CD14-positive monocyte (primary cell): ENCODE data around the gene CLEC19A. TPM values are rescaled to one million over a fixed set of nuclear protein-coding genes. Genes with fewer than 3 reads are reported as not detected.
A peak's percentile ranks its signal among the peaks of the same experiment; 100 is the strongest.

Source experiments
- DNase-seq, 3 donors: peaks; one replicate each; pipeline ENCODE4 v3.0.0-alpha.2; 2011 to 2022
- H2AFZ ChIP-seq: 2 replicates; pipeline ENCODE4 v1.6.0; 2012; ENCODE audit warnings: mild to moderate bottlenecking, low read depth, low read length, inconsistent platforms; ENCODE audit not compliant: insufficient read depth, poor library complexity, severe bottlenecking
- H3K27ac ChIP-seq, 2 donors: 1 replicate in 1 of 2; 2 replicates in 1 of 2; pipeline ENCODE4 v1.5.1; 2012 to 2013; ENCODE audit warnings: low read length in 2 of 2, control low read depth in 1 of 2, inconsistent platforms in 1 of 2, low read depth in 1 of 2, mild to moderate bottlenecking in 1 of 2
- H3K27me3 ChIP-seq, 2 donors: one replicate each; pipeline versions ENCODE4 v1.6.0 to v1.6.1; 2011 to 2013; ENCODE audit warnings: low read length in 2 of 2; ENCODE audit not compliant: control insufficient read depth in 2 of 2, insufficient read depth in 2 of 2
- H3K36me3 ChIP-seq, 2 donors: replicated peaks in 1 of 2; 1 replicate in 1 of 2; 2 replicates in 1 of 2; pipeline versions ENCODE4 v1.5.1 to v1.6.1; 2012 to 2013; ENCODE audit warnings: low read length in 2 of 2, control low read depth in 1 of 2, inconsistent platforms in 1 of 2, mild to moderate bottlenecking in 1 of 2; ENCODE audit not compliant: insufficient read depth in 2 of 2, control insufficient read depth in 1 of 2
- H3K4me1 ChIP-seq, 2 donors: 1 replicate in 1 of 2; 2 replicates in 1 of 2; pipeline versions ENCODE4 v1.5.1 to v1.6.1; 2012 to 2013; ENCODE audit warnings: low read length in 2 of 2, control low read depth in 1 of 2, inconsistent platforms in 1 of 2, mild to moderate bottlenecking in 1 of 2, moderate library complexity in 1 of 2; ENCODE audit not compliant: insufficient read depth in 2 of 2, control insufficient read depth in 1 of 2
- H3K4me2 ChIP-seq: replicated peaks from 2 replicates; pipeline ENCODE3; 2012; ENCODE audit warnings: low read length, moderate library complexity, mild to moderate bottlenecking; ENCODE audit not compliant: poor library complexity, severe bottlenecking; ENCODE audit errors: extremely low read depth
- H3K4me3 ChIP-seq, 3 experiments: fragments of 200-600 bp in 1 of 3; sonication (generic) in 1 of 3; replicated peaks in 1 of 3; 1 replicate in 2 of 3; 2 replicates in 1 of 3; pipeline ENCODE4 v1.5.1; 2011 to 2013; ENCODE audit warnings: low read length in 3 of 3, mild to moderate bottlenecking in 3 of 3, control low read depth in 2 of 3, low read depth in 2 of 3, inconsistent platforms in 1 of 3, moderate library complexity in 1 of 3
- H3K79me2 ChIP-seq: 2 replicates; pipeline ENCODE4 v1.6.0; 2012; ENCODE audit warnings: mild to moderate bottlenecking, control low read depth, inconsistent platforms, low read length, moderate library complexity; ENCODE audit not compliant: insufficient read depth
- H3K9ac ChIP-seq: 2 replicates; pipeline ENCODE4 v1.6.0; 2017; ENCODE audit warnings: low read length, mild to moderate bottlenecking; ENCODE audit not compliant: insufficient read depth, poor library complexity, severe bottlenecking
- H3K9me3 ChIP-seq, 2 donors: replicated peaks in 1 of 2; 1 replicate in 1 of 2; 2 replicates in 1 of 2; pipeline versions ENCODE4 v1.5.1 to v1.6.1; 2012 to 2013; ENCODE audit warnings: low read length in 2 of 2, control low read depth in 1 of 2; ENCODE audit not compliant: control insufficient read depth in 1 of 2, insufficient read depth in 1 of 2
- H4K20me1 ChIP-seq: 2 replicates; pipeline ENCODE4 v1.6.0; 2012; ENCODE audit warnings: mild to moderate bottlenecking, low read length, control low read depth, moderate library complexity; ENCODE audit not compliant: insufficient read depth
- H3K27ac Mint-ChIP-seq, 7 donors: one replicate each; pipeline ENCODE4 v1.8.0; 2020; ENCODE audit warnings: mild to moderate bottlenecking in 7 of 7, mixed read lengths in 7 of 7, moderate library complexity in 6 of 7, inconsistent platforms in 2 of 7
- H3K27me3 Mint-ChIP-seq, 3 donors: one replicate each; pipeline ENCODE4 v1.8.0; 2021 to 2022; ENCODE audit warnings: low read depth in 3 of 3, mild to moderate bottlenecking in 3 of 3, mixed read lengths in 3 of 3, moderate library complexity in 3 of 3, inconsistent platforms in 1 of 3
- H3K36me3 Mint-ChIP-seq, 2 donors: one replicate each; pipeline ENCODE4 v1.8.0; 2020; ENCODE audit warnings: mixed read lengths in 2 of 2, inconsistent platforms in 1 of 2, mild to moderate bottlenecking in 1 of 2
- H3K4me1 Mint-ChIP-seq: one replicate; pipeline ENCODE4 v1.8.0; 2020; ENCODE audit warnings: mild to moderate bottlenecking, mixed read lengths
- H3K4me3 Mint-ChIP-seq, 2 donors: one replicate each; pipeline ENCODE4 v1.8.0; 2020; ENCODE audit warnings: mild to moderate bottlenecking in 2 of 2, mixed read lengths in 2 of 2, moderate library complexity in 1 of 2
- H3K9me3 Mint-ChIP-seq, 7 donors: one replicate each; pipeline ENCODE4 v1.8.0; 2020 to 2022; ENCODE audit warnings: mixed read lengths in 7 of 7, mild to moderate bottlenecking in 6 of 7, moderate library complexity in 6 of 7, inconsistent platforms in 2 of 7
- WGBS: methylation state at CpG from one replicate; pipeline ENCODE4 v1.1.5; 2013; ENCODE audit warnings: missing lambda C conversion rate; ENCODE audit not compliant: insufficient coverage; 5-methylcytosine and 5-hydroxymethylcytosine counted together
- intact Hi-C, 2 donors: fragments of 100-400 bp; cut with micrococcal nuclease; formaldehyde crosslinking; loops; one replicate each; pipeline versions ENCODE4 v1.15.0 to v1.15.1; 2023
- polyA plus RNA-seq, 3 donors: library from polyadenylated mRNA; depleted of rRNA in 1 of 3; unstranded in 2 of 3; stranded (reverse) in 1 of 3; fragments of 300-500 nt in 2 of 3; fragments of >200 nt in 1 of 3; fragmentation: Illumina TruSeq in 2 of 3; gene quantifications; 1 replicate in 2 of 3; 2 replicates in 1 of 3; pipeline ENCODE4 v1.2.3, GENCODE V29; 2012 to 2021
- TF ChIP-seq, protein P1 (sequence below): fragments of 200-600 bp; IDR thresholded peaks from one replicate; pipeline ENCODE4 v1.8.0; 2022; ENCODE audit warnings: antibody characterized with exemption, mild to moderate bottlenecking

CLEC19A gene
- polyA plus RNA-seq, 3 donors, result not detected

DNA sequence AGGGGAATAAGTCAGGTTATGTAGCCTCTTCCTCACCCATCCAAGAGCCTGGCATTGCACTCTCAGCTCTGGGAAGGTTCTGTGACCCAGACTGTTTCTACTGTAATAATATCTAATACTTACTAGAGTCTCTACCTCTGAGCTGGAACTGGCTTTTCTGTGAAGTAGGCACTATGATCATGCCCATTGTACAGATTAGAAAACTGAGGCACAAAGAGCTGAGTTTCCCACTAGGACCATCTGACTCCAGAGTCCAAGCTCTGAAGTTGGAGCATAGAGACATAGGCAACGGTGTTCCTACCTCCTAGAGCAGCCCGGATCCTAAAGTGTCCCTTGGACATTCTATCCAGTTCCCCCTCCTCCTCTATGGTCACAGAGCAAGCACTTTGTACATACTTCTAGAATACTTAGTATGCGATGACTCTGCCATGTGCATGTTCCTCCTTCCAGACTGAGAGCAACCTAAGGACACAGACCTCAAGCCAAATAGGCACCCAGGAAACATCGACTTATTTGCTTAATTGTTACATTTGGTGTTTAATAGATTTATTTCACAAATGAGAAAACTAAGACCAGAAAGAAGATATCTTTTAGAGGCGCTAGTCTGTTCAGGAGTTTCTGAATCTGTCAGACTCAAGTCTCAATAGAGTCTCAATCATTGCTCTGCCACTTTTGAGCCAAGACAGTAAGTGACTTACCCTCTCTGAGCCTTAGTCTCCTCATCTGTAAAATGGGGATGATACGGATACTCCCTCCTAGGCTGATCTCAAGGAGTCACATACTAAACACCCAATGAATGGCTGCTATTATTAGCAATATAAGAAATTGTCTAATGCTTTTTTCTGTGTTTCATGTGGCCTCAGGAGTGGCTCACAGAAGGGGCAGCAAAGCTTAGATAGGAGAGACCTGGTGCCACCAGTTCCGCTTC lies 3.6 kb downstream of the CLEC19A start:
- H3K9ac ChIP-seq, result no peak overlapping the region
- Mint-ChIP-seq H3K27me3 (peaks cover 3 to 14% (median 12%) of the 10 kb centered on the region in 3 donors), H3K27ac (no peak overlapping the region), H3K36me3 (no peaks in the 10 kb centered on the region), H3K4me3 (no peak overlapping the region), H3K9me3 (no peaks in the 10 kb centered on the region), H3K4me1 (peaks cover 18% of the 10 kb centered on the region)
- H3K27ac ChIP-seq, result no peak overlapping the region
- H3K9me3 ChIP-seq, result no peaks in the 10 kb centered on the region
- H3K36me3 ChIP-seq, result no peaks in the 10 kb centered on the region
- 86% methylated on average over 4 of the region's 7 CpGs for WGBS
- no peak for DNase-seq
- TF ChIP-seq, protein P1, sequence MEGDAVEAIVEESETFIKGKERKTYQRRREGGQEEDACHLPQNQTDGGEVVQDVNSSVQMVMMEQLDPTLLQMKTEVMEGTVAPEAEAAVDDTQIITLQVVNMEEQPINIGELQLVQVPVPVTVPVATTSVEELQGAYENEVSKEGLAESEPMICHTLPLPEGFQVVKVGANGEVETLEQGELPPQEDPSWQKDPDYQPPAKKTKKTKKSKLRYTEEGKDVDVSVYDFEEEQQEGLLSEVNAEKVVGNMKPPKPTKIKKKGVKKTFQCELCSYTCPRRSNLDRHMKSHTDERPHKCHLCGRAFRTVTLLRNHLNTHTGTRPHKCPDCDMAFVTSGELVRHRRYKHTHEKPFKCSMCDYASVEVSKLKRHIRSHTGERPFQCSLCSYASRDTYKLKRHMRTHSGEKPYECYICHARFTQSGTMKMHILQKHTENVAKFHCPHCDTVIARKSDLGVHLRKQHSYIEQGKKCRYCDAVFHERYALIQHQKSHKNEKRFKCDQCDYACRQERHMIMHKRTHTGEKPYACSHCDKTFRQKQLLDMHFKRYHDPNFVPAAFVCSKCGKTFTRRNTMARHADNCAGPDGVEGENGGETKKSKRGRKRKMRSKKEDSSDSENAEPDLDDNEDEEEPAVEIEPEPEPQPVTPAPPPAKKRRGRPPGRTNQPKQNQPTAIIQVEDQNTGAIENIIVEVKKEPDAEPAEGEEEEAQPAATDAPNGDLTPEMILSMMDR, result no peak
- no peak overlapping the region for H2AFZ ChIP-seq
- H4K20me1 ChIP-seq, result no peaks in the 10 kb centered on the region
- no peak overlapping the region for H3K4me2 ChIP-seq
- intact Hi-C loops, result no loop called here
- no peaks in the 10 kb centered on the region for H3K79me2 ChIP-seq
- no peak overlapping the region for H3K4me3 ChIP-seq
- H3K4me1 ChIP-seq, result peaks cover 9 to 12% of the 10 kb centered on the region in 2 donors
- H3K27me3 ChIP-seq, result peaks cover 2 to 4% of the 10 kb centered on the region in 2 donors

DNA sequence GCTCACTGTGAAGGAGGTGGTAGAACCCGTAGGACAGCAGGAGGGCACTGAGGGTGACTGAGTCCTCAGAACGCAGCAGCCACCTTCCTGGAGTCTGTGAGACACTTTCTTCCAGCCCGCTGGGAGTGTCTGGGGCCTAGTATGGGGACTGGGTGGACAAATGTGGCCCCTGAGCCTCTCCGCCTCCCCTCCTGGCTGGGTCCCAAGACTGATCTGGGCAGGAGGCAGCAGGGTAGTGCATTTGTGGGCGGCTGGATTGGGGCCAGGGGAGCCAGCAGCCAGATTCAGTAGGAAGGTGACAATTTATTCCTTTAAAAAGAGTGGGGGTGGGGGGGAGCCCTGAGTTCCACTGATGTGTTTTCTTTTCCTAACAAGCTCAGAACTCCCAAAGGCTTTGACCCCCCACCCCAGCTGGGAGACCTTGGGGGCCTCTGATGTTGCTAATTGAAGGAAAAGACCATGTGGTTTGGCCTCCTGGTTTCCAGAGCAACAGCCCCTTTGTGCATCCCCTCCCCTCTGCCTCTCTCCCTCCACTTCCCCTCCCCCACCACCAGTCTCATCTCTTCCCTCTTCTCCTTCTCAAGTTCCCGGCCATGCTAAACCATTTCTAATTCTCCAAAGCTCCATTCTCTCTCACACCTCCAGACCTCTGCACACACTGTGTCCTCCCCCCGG lies 4.4 kb downstream of the CLEC19A start:
- Histone ChIP-seq H3K79me2 (no peaks in the 10 kb centered on the region), H2AFZ (no peak overlapping the region), H3K27me3 (peaks cover 2 to 4% of the 10 kb centered on the region in 2 donors), H3K27ac (no peak overlapping the region), H3K36me3 (no peaks in the 10 kb centered on the region), H3K9me3 (no peaks in the 10 kb centered on the region), H4K20me1 (no peaks in the 10 kb centered on the region), H3K4me3 (no peak overlapping the region), H3K4me1 (peaks cover 17 to 20% of the 10 kb centered on the region in 2 donors), H3K9ac (no peak overlapping the region), H3K4me2 (no peak overlapping the region)
- 61% methylated on average over 6 of the region's 7 CpGs for WGBS
- Mint-ChIP-seq H3K9me3 (no peaks in the 10 kb centered on the region), H3K4me3 (peak overlapping the region in 1 of 2 donors; percentile 4), H3K27me3 (peaks cover 3 to 11% (median 10%) of the 10 kb centered on the region in 3 donors), H3K36me3 (no peaks in the 10 kb centered on the region), H3K4me1 (peaks cover 26% of the 10 kb centered on the region), H3K27ac (peak overlapping the region in 1 of 7 donors; percentile 58)
- DNase-seq, result no peak
- TF ChIP-seq, protein P1, result no peak
- intact Hi-C loops, result no loop called here
